ENCODE data around the gene CASKIN1. TPM values are rescaled to one million over a fixed set of nuclear protein-coding genes. Genes with fewer than 3 reads are reported as not detected.
"Not testable (repeated sequence)": the region's sequence is repeated elsewhere in the genome, so short reads cannot be mapped to it uniquely, and the experiment has no call there.

CASKIN1 gene
- total RNA-seq, 6 donors from 2014 or later: 0.06 to 1.0 (median 0.15) TPM; not detected in 3

DNA sequence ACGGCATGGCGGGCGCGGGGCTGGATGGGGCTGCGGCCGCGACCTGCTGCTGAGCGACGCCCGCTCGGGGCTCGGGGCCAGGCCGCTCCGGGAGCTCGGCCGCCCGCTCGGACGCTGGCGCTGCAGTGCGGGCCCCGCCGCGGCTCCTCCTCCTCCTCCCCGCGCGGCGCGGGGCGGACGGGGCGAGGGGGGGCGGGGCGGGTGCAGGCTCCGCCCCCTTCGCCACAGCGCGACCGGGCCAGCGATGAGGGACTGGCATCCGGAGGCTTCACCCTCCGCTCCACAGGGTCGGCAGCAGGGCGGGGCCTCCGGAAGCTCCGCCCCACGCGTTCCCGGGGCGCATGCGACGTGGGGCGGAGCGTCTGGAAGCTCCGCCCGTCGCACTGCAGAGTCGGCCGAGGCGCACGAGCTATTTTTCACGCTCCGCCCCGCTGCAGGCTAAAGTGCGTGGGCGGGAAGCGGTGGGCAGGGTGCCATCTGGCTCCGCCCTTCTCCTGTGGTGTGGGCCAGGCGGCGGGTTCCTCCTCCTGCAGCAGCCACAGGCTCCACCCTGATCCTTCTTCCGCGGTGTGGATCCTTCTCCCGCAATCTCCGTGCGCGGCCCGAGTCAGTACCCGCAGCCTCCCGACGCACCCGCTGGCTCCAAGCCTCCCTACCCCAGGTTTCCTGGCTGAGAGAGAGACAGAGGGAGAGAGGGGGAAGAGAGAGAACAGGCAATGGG, 60.5 kb downstream of the CASKIN1 start, which contains the start of gene PKD1:
Gene PKD1 (minus strand): TSS at position 129 of the 721 bp plus-strand sequence. CDS start 209 bp downstream, outside the sequence.
- peaks cover 6 to 20% (median 11%) of the 10 kb centered on the region in 4 donors for H3K4me1 ChIP-seq
- H3K27me3 ChIP-seq, H3K9me3 ChIP-seq, H3K36me3 ChIP-seq: not testable (repeated sequence)
- H3K4me3 ChIP-seq: peak within 1 kb of the TSS; percentile 31 to 60 (median 56)
- ATAC-seq (ENCODE audit: low FRiP score in 2 of 2): peak; percentile 53 to 90
- 0% methylated on average over 9 to 11 of the region's 81 CpGs for WGBS, 2 donors
- H3K27ac ChIP-seq: peak within 1 kb of the TSS; percentile 72 to 85 (median 77)
- peak in 1 of 4 donors; percentile 48 for TF ChIP-seq POLR2A (IDR thresholded peaks at IDR 0.05)
- TF ChIP-seq, protein P1, sequence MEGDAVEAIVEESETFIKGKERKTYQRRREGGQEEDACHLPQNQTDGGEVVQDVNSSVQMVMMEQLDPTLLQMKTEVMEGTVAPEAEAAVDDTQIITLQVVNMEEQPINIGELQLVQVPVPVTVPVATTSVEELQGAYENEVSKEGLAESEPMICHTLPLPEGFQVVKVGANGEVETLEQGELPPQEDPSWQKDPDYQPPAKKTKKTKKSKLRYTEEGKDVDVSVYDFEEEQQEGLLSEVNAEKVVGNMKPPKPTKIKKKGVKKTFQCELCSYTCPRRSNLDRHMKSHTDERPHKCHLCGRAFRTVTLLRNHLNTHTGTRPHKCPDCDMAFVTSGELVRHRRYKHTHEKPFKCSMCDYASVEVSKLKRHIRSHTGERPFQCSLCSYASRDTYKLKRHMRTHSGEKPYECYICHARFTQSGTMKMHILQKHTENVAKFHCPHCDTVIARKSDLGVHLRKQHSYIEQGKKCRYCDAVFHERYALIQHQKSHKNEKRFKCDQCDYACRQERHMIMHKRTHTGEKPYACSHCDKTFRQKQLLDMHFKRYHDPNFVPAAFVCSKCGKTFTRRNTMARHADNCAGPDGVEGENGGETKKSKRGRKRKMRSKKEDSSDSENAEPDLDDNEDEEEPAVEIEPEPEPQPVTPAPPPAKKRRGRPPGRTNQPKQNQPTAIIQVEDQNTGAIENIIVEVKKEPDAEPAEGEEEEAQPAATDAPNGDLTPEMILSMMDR (IDR thresholded peaks at IDR 0.05): peak in 1 of 6 experiments; percentile 8
- peak; percentile 52 to 74 for TF ChIP-seq POLR2AphosphoS5 (IDR thresholded peaks at IDR 0.05)
- DNase-seq: peak; percentile 95 to 100

DNA sequence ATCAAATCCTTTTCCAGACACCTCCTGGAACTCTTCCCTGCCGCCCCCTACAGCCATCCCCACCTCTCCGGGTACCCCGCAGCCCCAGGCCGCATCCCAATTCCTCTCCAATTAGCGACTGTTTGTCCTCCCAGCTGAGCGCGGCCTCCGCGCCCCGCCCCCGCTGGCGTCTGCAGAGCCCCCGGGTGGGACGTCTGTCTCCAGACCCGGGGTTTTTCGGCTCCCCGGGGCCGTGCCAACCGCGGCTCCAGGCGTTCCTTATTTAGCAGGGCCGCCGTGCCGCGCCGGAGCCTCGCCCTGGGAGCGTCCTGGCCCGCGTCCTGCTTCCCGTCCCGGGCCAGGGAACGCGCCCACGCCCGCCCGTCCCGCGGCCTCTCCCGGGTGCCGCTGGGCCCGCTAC, 61.3 kb downstream of the CASKIN1 start:
- peak in 1 of 2 donors; percentile 92 for DNase-seq
- WGBS, 2 donors: 2 to 3% methylated on average over 6 to 12 of the region's 42 CpGs
- H3K27me3 ChIP-seq; H3K9me3 ChIP-seq; H3K36me3 ChIP-seq; ATAC-seq (ENCODE audit: low FRiP score in 2 of 2): not testable (repeated sequence)
- H3K4me3 ChIP-seq: peak overlapping the region; percentile 31 to 60 (median 56)
- peak overlapping the region; percentile 69 to 85 (median 74) for H3K27ac ChIP-seq
- H3K4me1 ChIP-seq: peaks cover 3 to 16% (median 4%) of the 10 kb centered on the region in 4 donors

DNA sequence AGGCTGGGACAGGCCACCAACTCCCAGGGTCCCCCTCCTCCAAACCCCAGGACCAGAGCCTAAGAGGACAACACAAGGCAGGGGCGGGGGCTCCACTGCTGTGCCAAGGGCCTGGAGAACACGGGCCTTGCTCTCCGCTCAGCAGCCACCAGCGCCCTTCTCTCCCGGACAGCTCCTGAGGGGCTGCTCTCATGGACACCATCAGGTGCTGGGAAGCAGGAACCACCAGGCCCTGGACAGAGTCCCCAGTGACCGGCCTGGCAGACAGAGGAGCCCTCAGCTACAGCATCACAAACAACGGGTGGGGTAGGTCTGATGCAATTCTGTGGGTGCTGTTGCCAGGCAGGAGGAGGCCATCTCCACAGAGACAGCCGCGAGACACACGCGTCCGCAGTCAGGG, 62.6 kb downstream of the CASKIN1 start:
- not testable (repeated sequence) for H3K36me3 ChIP-seq; H3K9me3 ChIP-seq; DNase-seq; H3K27me3 ChIP-seq; ATAC-seq (ENCODE audit: low FRiP score in 2 of 2)
- peaks cover 4 to 19% (median 5%) of the 10 kb centered on the region in 4 donors for H3K4me1 ChIP-seq
- H3K27ac ChIP-seq: peak overlapping the region in 3 of 4 donors; percentile 4 to 52 (median 46)
- WGBS, 2 donors: 60 to 80% methylated on average over 1 to 3 of the region's 12 CpGs
- H3K4me3 ChIP-seq: peak overlapping the region in 1 of 4 donors; percentile 9

GRCh38 chr16:2129890-2130447, 66.4 kb downstream of the CASKIN1 start:
- not testable (repeated sequence) for ATAC-seq (ENCODE audit: low FRiP score in 2 of 2); H3K27me3 ChIP-seq; H3K4me3 ChIP-seq; H3K9me3 ChIP-seq; DNase-seq; H3K36me3 ChIP-seq; H3K27ac ChIP-seq
- 75 to 84% methylated on average over 21 to 22 of the region's 22 CpGs for WGBS, 2 donors
- peaks cover 31 to 46% (median 36%) of the 10 kb centered on the region in 4 donors for H3K4me1 ChIP-seq

DNA sequence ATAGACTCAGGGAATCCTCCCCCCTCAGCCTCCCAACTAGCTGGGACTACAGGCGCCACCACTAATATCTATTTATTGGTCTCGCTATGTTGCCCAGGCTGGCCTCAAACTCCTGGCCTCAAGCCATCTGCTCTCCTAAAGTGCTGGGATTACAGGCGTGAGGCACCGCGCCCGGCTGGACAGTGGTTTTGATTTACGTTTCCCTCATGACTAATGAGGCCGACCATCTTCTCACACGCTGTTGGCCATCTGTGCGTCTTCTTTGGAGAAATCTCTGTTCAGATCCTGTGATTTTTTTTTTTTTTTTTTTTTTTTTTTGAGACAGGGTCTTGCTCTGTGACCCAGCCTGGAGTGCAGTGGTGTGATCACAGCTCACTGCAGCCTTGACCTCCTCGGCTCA, 67.2 kb downstream of the CASKIN1 start:
- H3K27ac ChIP-seq: peak overlapping the region in 1 of 4 donors; percentile 53
- not testable (repeated sequence) for ATAC-seq (ENCODE audit: low FRiP score in 2 of 2); H3K36me3 ChIP-seq; H3K27me3 ChIP-seq; DNase-seq; H3K9me3 ChIP-seq; H3K4me3 ChIP-seq
- 55 to 84% methylated on average over 8 to 10 of the region's 11 CpGs for WGBS, 2 donors
- H3K4me1 ChIP-seq: peaks cover 38 to 53% (median 43%) of the 10 kb centered on the region in 4 donors

GRCh38 chr16:2127630-2128280, 68.7 kb downstream of the CASKIN1 start:
- H3K9me3 ChIP-seq, H3K27me3 ChIP-seq, DNase-seq, H3K36me3 ChIP-seq, H3K4me3 ChIP-seq: not testable (repeated sequence)
- ATAC-seq (ENCODE audit: low FRiP score in 2 of 2): peak in 1 of 2 donors; percentile 18
- peak in 1 of 2 donors; percentile 15 for TF ChIP-seq POLR2AphosphoS5 (IDR thresholded peaks at IDR 0.05)
- WGBS, 2 donors: 74% methylated on average over 3 of the region's 3 CpGs; no CpG with 5 or more reads in 1 of the 2 donors
- Histone ChIP-seq H3K4me1 (peaks cover 44 to 61% (median 52%) of the 10 kb centered on the region in 4 donors), H3K27ac (peak overlapping the region; percentile 60 to 91 (median 88))

Small RNA genes within 50 kb of the gene (small RNA-seq; reads per million reads assigned to genes)
- gene MIR3180-5 (0 reads per million in 4 donors), gene MIR4516 (0 to 0.14 (median 0) reads per million in 4 donors), gene RF00019 (0 reads per million in 4 donors), gene SNORD60 (0 reads per million in 4 donors)

Other genes starting within 250 kb of the CASKIN1 start
- not detected for gene RPL3L, start 241.9 kb downstream of the CASKIN1 start, total RNA-seq
- gene NDUFB10, start 237.1 kb downstream of the CASKIN1 start, total RNA-seq: 100 to 1,000 TPM in 4 of 6 donors, 10 to 100 TPM in 2; 76.5 to 245 (median 107) TPM
- 1,000 to 10,000 TPM; 1,128 to 1,943 (median 1,579) TPM for gene RPS2, start 231.8 kb downstream of the CASKIN1 start, total RNA-seq
- gene RNF151, start 229.7 kb downstream of the CASKIN1 start, total RNA-seq: under 1 TPM in 1 of 6 donors, not detected in 5; 0.37 TPM
- 10 to 100 TPM; 22.0 to 51.6 (median 35.0) TPM for gene TBL3, start 224.6 kb downstream of the CASKIN1 start, total RNA-seq
- gene NOXO1, start 215.1 kb downstream of the CASKIN1 start, total RNA-seq: 1 to 10 TPM in 5 of 6 donors, not detected in 1; 2.1 to 5.4 (median 5.0) TPM
- 10 to 100 TPM in 5 of 6 donors, 1 to 10 TPM in 1; 5.2 to 40.3 (median 24.7) TPM for gene GFER, start 212.4 kb downstream of the CASKIN1 start, total RNA-seq
- 1 to 10 TPM in 1 of 6 donors, under 1 TPM in 3, not detected in 2; 0.15 to 1.4 (median 0.34) TPM for gene SYNGR3, start 206.6 kb downstream of the CASKIN1 start, total RNA-seq
- gene ZNF598, start 186.8 kb downstream of the CASKIN1 start, total RNA-seq: 10 to 100 TPM; 20.1 to 62.8 (median 41.7) TPM
- under 1 TPM in 2 of 6 donors, not detected in 4; 0.67 to 0.80 TPM for gene NPW, start 176.8 kb downstream of the CASKIN1 start, total RNA-seq
- 100 to 1,000 TPM; 131 to 604 (median 283) TPM for gene NHERF2, start 169.7 kb downstream of the CASKIN1 start, total RNA-seq
- gene NTHL1, start 148.8 kb downstream of the CASKIN1 start, total RNA-seq: 10 to 100 TPM; 17.8 to 43.6 (median 28.8) TPM
- 100 to 1,000 TPM in 4 of 6 donors, 10 to 100 TPM in 2; 47.3 to 296 (median 118) TPM for gene TSC2, start 148.6 kb downstream of the CASKIN1 start, total RNA-seq
- 100 to 1,000 TPM in 3 of 6 donors, 10 to 100 TPM in 3; 75.4 to 567 (median 106) TPM for gene PKD1, start 60.7 kb downstream of the CASKIN1 start, total RNA-seq
- gene RAB26, start 48.0 kb downstream of the CASKIN1 start, total RNA-seq: 1 to 10 TPM in 1 of 6 donors, under 1 TPM in 3, not detected in 2; 0.30 to 6.8 (median 0.85) TPM
- gene TRAF7, start 40.8 kb downstream of the CASKIN1 start, total RNA-seq: 10 to 100 TPM; 34.6 to 72.6 (median 52.9) TPM
- gene MLST8, start 8.8 kb upstream of the CASKIN1 start, total RNA-seq: 10 to 100 TPM; 24.6 to 93.2 (median 47.7) TPM
- 10 to 100 TPM in 3 of 6 donors, 1 to 10 TPM in 3; 4.0 to 70.2 (median 10.8) TPM for gene BRICD5, start 14.3 kb upstream of the CASKIN1 start, total RNA-seq
- 10 to 100 TPM; 18.6 to 32.5 (median 21.7) TPM for gene PGP, start 18.2 kb upstream of the CASKIN1 start, total RNA-seq
- 100 to 1,000 TPM in 1 of 6 donors, 10 to 100 TPM in 5; 24.9 to 153 (median 32.9) TPM for gene E4F1, start 27.0 kb upstream of the CASKIN1 start, total RNA-seq
- 1 to 10 TPM in 3 of 6 donors, under 1 TPM in 1, not detected in 2; 0.79 to 2.1 (median 1.5) TPM for gene DNASE1L2, start 39.8 kb upstream of the CASKIN1 start, total RNA-seq
- gene ECI1, start 55.0 kb upstream of the CASKIN1 start, total RNA-seq: 10 to 100 TPM; 48.1 to 75.5 (median 68.2) TPM
- gene RNPS1, start 71.5 kb upstream of the CASKIN1 start, total RNA-seq: 100 to 1,000 TPM in 5 of 6 donors, 10 to 100 TPM in 1; 92.2 to 142 (median 114) TPM
- gene ABCA3, start 144.1 kb upstream of the CASKIN1 start, total RNA-seq: 100 to 1,000 TPM; 337 to 619 (median 455) TPM
- gene CCNF, start 232.8 kb upstream of the CASKIN1 start, total RNA-seq: 1 to 10 TPM; 2.7 to 5.2 (median 3.9) TPM